Endothelial cell of umbilical vein (primary cell): ENCODE measurements around the gene MRE11. TPM values are rescaled to one million over a fixed set of nuclear protein-coding genes. Genes with fewer than 3 reads are reported as not detected.

Source experiments
- BruUV-seq: library from RNA; stranded (reverse); fragments of 400-500 nt; replicated peaks from 2 replicates; lab custom pipeline; 2021; lab: Mats Ljungman, UMichigan
- CTCF ChIA-PET: fragments of 300-600, 350-600 bp; sonication (Branson Sonifier 250); formaldehyde crosslinking; loops from one replicate; lab custom pipeline; 2021; ENCODE audit warnings: antibody characterized with exemption, inconsistent platforms; lab: Charles Lee
- POLR2A ChIA-PET: fragments of 300-600, 350-600 bp; sonication (Branson Sonifier 250); formaldehyde crosslinking; loops from one replicate; lab custom pipeline; 2021; ENCODE audit warnings: antibody characterized with exemption, inconsistent platforms; lab: Charles Lee
- DNase-seq: peaks from one replicate; pipeline ENCODE4 v3.0.0-alpha.2; 2011; ENCODE audit warnings: low read depth, low spot score
- FAIRE-seq: peaks from 2 replicates; lab custom pipeline; 2011; peaks lifted over from hg19 to GRCh38; lab: Jason Lieb, UNC
- H2AFZ ChIP-seq: 2 replicates; pipeline ENCODE4 v1.6.0; 2012; ENCODE audit warnings: low read depth, low read length, control low read depth, inconsistent platforms
- H3K27ac ChIP-seq: 2 replicates; pipeline ENCODE4 v1.5.1; 2011; ENCODE audit warnings: low read depth, mild to moderate bottlenecking, control low read depth, low read length, moderate library complexity; ENCODE audit not compliant: insufficient read depth
- H3K27me3 ChIP-seq, 2 experiments: 2 replicates each; pipeline versions ENCODE4 v1.6.0 to v1.6.1; 2011; ENCODE audit warnings: low read length in 2 of 2, mixed read lengths in 1 of 2; ENCODE audit not compliant: control insufficient read depth in 2 of 2, insufficient read depth in 2 of 2
- H3K36me3 ChIP-seq, 2 experiments: 2 replicates in 1 of 2; 3 replicates in 1 of 2; pipeline ENCODE4 v1.5.1; 2011; ENCODE audit warnings: low read length in 2 of 2, mild to moderate bottlenecking in 1 of 2, moderate library complexity in 1 of 2; ENCODE audit not compliant: control insufficient read depth in 2 of 2, insufficient read depth in 2 of 2; ENCODE audit errors: extremely low read depth in 1 of 2
- H3K4me1 ChIP-seq: 3 replicates; pipeline ENCODE4 v1.5.1; 2011; ENCODE audit warnings: mild to moderate bottlenecking, low read length; ENCODE audit not compliant: control insufficient read depth, insufficient read depth; ENCODE audit errors: extremely low read depth
- H3K4me2 ChIP-seq: 2 replicates; pipeline ENCODE4 v1.6.1; 2011; ENCODE audit warnings: low read length, control low read depth, mixed read lengths; ENCODE audit not compliant: insufficient read depth
- H3K4me3 ChIP-seq, 3 experiments: fragments of 200-600 bp in 1 of 3; sonication (generic), shearing (Covaris generic) in 1 of 3; replicated peaks in 1 of 3; 2 replicates each; pipeline ENCODE4 v1.5.1; 2011 to 2016; ENCODE audit warnings: control low read depth in 3 of 3, low read length in 3 of 3, mild to moderate bottlenecking in 2 of 3, inconsistent platforms in 1 of 3, low read depth in 1 of 3, moderate library complexity in 1 of 3; ENCODE audit not compliant: insufficient read depth in 1 of 3
- H3K79me2 ChIP-seq: 2 replicates; pipeline ENCODE4 v1.6.0; 2012; ENCODE audit warnings: low read length, inconsistent platforms; ENCODE audit not compliant: control insufficient read depth, insufficient read depth
- H3K9ac ChIP-seq: replicated peaks from 2 replicates; pipeline ENCODE3; 2011; ENCODE audit warnings: low read length, control low read depth; ENCODE audit not compliant: insufficient read depth; ENCODE audit errors: extremely low read depth
- H3K9me1 ChIP-seq: replicated peaks from 3 replicates; pipeline ENCODE4 v1.6.0; 2011; ENCODE audit warnings: mild to moderate bottlenecking, low read length; ENCODE audit not compliant: control insufficient read depth, insufficient read depth; ENCODE audit errors: extremely low read depth
- H3K9me3 ChIP-seq: replicated peaks from 2 replicates; pipeline ENCODE4 v1.5.1; 2012; ENCODE audit warnings: low read length, inconsistent platforms; ENCODE audit not compliant: control insufficient read depth, insufficient read depth
- H4K20me1 ChIP-seq: replicated peaks from 2 replicates; pipeline ENCODE3; 2011; ENCODE audit warnings: mild to moderate bottlenecking, low read length; ENCODE audit not compliant: control insufficient read depth, insufficient read depth; ENCODE audit errors: extremely low read depth
- EZH2 ChIP-seq: IDR thresholded peaks from 2 replicates; pipeline ENCODE4 v1.6.1; 2012; ENCODE audit warnings: borderline replicate concordance, low read depth, mild to moderate bottlenecking, moderate library complexity, low read length, inconsistent platforms; ENCODE audit not compliant: severe bottlenecking
- FOS ChIP-seq: IDR thresholded peaks from 2 replicates; pipeline ENCODE4 v1.6.1; 2011; ENCODE audit warnings: mild to moderate bottlenecking, low read length, moderate library complexity, borderline replicate concordance; ENCODE audit not compliant: insufficient read depth
- GATA2 ChIP-seq: IDR thresholded peaks from 2 replicates; pipeline ENCODE4 v1.7.0; 2011; ENCODE audit warnings: low read depth, mild to moderate bottlenecking, moderate library complexity, mixed read lengths, low read length; ENCODE audit not compliant: insufficient read length, insufficient read depth
- JUN ChIP-seq: IDR thresholded peaks from 2 replicates; pipeline ENCODE4 v1.6.1; 2011; ENCODE audit warnings: borderline replicate concordance, low read depth; ENCODE audit not compliant: insufficient read length, insufficient read depth
- MYC ChIP-seq: IDR thresholded peaks from one replicate; pipeline ENCODE4 v1.6.1; 2011; ENCODE audit warnings: mild to moderate bottlenecking, low read depth, low read length
- POLR2A ChIP-seq: IDR thresholded peaks from 2 replicates; pipeline ENCODE4 v1.6.1; 2012; ENCODE audit warnings: low read depth, mild to moderate bottlenecking, control low read depth, low read length
- POLR2AphosphoS5 ChIP-seq: IDR thresholded peaks from 2 replicates; pipeline ENCODE4 v1.6.1; 2012; ENCODE audit warnings: low read depth, mild to moderate bottlenecking, control low read depth, low read length, moderate library complexity; ENCODE audit not compliant: insufficient read depth
- dilution Hi-C: fragments of 300-500 bp; cut with MboI; formaldehyde crosslinking; loops from one replicate; pipeline ENCODE4 v1.15.0; 2019; ENCODE audit warnings: low sequenced_read_pairs; ENCODE audit not compliant: extremely low pct_ligation_motif_present
- intact Hi-C: fragments of 100-400 bp; cut with micrococcal nuclease; formaldehyde crosslinking; loops from one replicate; pipeline ENCODE4 v1.10.0; 2022
- polyA plus RNA-seq, 4 experiments: library from polyadenylated mRNA; depleted of rRNA in 3 of 4; stranded (reverse) in 3 of 4; unstranded in 1 of 4; fragments of >200 nt; gene quantifications; 2 replicates each; pipeline versions ENCODE4 v1.2.1 to v1.2.3, GENCODE V29; 2011 to 2012; ENCODE audit warnings: missing spikeins in 1 of 4
- total RNA-seq: library from RNA; stranded (reverse); gene quantifications from 2 replicates; pipeline ENCODE4 v1.2.3, GENCODE V29; 2021
- TF ChIP-seq, protein P1 (sequence below): IDR thresholded peaks from 2 replicates; pipeline ENCODE4 v1.6.1; 2011; ENCODE audit not compliant: insufficient read depth, insufficient read length
- TF ChIP-seq, protein P2 (sequence below), 2 donors: IDR thresholded peaks; 1 replicate in 1 of 2; 2 replicates in 1 of 2; pipeline ENCODE4 v1.5.1; 2011; ENCODE audit warnings: low read length in 2 of 2, mild to moderate bottlenecking in 2 of 2, moderate library complexity in 2 of 2, control low read depth in 1 of 2, inconsistent platforms in 1 of 2, low read depth in 1 of 2; ENCODE audit not compliant: insufficient read depth in 1 of 2; ENCODE audit errors: extremely low read depth in 1 of 2

Gene MRE11
- total and polyA plus RNA-seq, 2 donors (not counting 3 experiments of a cell fraction or from before 2014, with no cell fraction given): 4.5 to 22.0 TPM

DNA sequence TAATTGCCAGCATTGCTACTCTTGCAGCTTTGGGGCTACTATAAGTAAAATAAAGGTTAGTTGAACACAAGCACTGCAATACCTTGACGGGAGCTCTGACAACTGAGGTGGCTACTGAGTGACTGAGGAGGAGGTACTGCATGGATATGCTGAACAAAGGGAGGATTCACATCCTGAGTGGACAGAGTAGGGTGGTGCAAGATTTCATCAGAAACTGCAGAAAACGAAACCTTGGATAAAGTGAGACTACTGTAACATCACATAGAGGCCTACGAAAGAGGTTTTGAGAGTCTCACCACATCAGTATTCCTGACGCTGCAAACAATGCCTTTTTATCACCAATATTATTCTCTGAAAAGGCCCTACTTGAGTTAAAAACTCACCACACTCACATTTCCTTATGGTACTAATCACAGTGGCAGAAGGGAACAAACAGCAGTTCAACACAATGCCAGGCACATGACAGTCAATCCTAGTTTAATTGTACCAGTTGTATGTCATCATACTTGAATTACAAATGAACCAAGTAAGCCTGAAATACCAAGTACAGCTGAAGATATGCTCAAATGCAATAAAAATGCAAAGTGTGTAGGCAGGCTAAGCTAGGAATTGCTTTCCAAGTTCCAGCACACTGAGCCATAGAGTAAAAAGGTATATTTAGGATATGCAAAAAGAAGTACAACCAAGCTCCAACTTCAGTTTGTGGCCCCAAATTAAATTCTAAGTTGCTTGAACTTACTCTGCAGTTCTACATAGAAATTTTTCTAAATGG lies 88.4 kb downstream of the MRE11 start:
- Histone ChIP-seq H3K4me3 (no peak overlapping the region), H3K36me3 (no peaks in the 10 kb centered on the region), H3K27ac (no peak overlapping the region), H4K20me1 (no peaks in the 10 kb centered on the region), H3K9me3 (no peaks in the 10 kb centered on the region), H3K27me3 (peaks cover 13 to 20% of the 10 kb centered on the region in 2 experiments), H3K9ac (no peak overlapping the region), H3K4me2 (no peak overlapping the region), H3K79me2 (no peaks in the 10 kb centered on the region), H2AFZ (no peak overlapping the region), H3K9me1 (no peaks in the 10 kb centered on the region), H3K4me1 (peaks cover 5% of the 10 kb centered on the region)
- POLR2A ChIA-PET: no interaction called here
- CTCF ChIA-PET: interaction anchor here (2.2 kb wide), 1 partner anchor 12 kb away, joined by 7 read pairs; no protein-coding TSS in a partner anchor
- BruUV-seq: no TSS peak
- intact Hi-C loops (no loop called here), dilution Hi-C loops (no loop called here)
- TF ChIP-seq EZH2 (no peak), GATA2 (no peak), MYC (no peak), JUN (no peak), POLR2A (no peak), POLR2AphosphoS5 (no peak), FOS (no peak)
- TF ChIP-seq, protein P1, sequence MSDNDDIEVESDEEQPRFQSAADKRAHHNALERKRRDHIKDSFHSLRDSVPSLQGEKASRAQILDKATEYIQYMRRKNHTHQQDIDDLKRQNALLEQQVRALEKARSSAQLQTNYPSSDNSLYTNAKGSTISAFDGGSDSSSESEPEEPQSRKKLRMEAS: no peak
- TF ChIP-seq, protein P2, sequence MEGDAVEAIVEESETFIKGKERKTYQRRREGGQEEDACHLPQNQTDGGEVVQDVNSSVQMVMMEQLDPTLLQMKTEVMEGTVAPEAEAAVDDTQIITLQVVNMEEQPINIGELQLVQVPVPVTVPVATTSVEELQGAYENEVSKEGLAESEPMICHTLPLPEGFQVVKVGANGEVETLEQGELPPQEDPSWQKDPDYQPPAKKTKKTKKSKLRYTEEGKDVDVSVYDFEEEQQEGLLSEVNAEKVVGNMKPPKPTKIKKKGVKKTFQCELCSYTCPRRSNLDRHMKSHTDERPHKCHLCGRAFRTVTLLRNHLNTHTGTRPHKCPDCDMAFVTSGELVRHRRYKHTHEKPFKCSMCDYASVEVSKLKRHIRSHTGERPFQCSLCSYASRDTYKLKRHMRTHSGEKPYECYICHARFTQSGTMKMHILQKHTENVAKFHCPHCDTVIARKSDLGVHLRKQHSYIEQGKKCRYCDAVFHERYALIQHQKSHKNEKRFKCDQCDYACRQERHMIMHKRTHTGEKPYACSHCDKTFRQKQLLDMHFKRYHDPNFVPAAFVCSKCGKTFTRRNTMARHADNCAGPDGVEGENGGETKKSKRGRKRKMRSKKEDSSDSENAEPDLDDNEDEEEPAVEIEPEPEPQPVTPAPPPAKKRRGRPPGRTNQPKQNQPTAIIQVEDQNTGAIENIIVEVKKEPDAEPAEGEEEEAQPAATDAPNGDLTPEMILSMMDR (IDR thresholded peaks at IDR 0.05; ENCODE audit: extremely low read depth in 1 of 2, insufficient read depth in 1 of 2, low read depth in 1 of 2, low read length in 2 of 2): no peak
- FAIRE-seq (no peak), DNase-seq (no peak)
